HG03108 (cell line): Measurements from ENCODE around the gene SLC25A26.

ENCODE experiments used
- ATAC-seq: cut with Tn5 transposase; IDR thresholded peaks from one replicate; pipeline ENCODE4 v1.9.1; 2021; ENCODE audit warnings: moderate library complexity; ENCODE audit not compliant: unreplicated experiment

The SLC25A26 gene, protein sequence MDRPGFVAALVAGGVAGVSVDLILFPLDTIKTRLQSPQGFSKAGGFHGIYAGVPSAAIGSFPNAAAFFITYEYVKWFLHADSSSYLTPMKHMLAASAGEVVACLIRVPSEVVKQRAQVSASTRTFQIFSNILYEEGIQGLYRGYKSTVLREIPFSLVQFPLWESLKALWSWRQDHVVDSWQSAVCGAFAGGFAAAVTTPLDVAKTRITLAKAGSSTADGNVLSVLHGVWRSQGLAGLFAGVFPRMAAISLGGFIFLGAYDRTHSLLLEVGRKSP

DNA sequence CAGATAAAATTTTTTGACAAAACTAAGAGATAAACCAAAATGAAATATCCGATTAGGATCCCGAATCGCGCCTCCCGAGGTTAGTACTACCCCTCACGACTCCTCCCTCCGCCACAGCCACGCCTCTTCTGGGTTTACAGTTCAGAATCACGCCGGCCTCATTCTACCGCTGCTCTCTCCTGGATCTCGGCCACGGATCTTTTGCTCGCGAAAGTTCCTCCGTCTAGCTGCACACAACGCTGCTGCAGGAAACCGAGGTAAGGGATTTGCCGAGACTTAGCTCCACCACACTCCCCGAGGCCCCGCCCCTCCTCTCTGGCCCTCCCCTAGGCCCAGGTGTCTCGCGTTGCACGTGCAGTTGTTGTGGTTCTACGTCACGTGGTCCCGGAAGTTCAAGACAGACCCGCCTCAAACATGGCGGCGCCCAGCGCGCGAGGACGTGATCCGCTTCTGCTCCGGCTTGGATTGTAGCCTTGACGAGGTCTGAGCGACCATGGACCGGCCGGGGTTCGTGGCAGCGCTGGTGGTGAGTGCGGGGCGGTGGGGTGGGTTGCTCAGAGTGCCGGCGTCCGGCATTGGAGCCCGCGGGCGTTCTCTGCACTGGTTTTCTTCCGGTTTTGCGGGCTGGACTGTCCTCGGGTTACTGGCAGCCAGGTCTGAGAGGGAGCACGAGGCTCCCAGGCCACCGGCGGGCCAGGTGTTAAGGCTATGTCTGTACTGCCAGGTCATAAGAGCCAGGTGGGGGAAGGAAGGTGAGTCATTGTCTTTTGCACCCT lies at the start of gene SLC25A26:
TSS of gene SLC25A26 (plus strand) at position 400 of the 776 bp plus-strand sequence. CDS start at position 494, 94 bp downstream.
- peak; percentile 98 for ATAC-seq

DNA sequence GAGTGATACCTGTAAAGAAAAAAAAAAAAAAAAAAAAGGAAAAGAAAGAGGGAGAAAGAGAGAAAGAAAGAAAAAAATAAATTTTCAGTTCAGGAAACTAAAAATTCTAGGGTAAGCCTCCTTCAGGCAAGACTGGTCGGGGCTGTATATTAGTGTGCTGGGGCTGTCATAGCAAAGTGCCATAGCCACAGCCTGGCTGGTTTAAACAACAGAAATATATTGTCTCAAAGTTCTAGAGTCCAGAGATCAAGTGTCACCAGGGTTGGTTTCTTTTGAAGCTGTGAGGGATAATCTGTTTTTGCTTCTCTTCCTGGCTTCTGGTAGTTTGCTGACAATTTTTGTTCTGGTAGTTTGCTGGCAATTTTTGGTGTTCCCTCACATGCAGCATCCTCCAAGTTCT lies 48.4 kb upstream of the SLC25A26 start:
- no peak for ATAC-seq

DNA sequence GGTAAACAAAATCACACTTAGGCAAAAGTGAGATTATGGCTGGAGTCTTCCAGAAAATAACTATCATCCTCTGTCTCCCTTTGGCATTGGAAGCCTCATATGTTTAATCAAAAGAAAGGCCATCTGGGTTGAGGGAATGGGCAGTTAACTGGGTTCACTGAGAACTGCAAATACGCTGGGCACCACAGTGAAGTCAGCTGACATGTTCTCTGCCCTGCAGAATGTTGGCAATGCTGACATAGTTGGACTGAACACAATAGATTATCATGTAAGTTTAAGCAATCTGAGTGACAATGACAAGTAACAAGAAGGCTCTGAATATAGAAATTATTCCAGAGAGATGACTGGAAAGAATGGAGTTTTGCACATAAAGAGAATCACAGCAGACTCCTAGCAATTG lies 43.8 kb upstream of the SLC25A26 start:
- no peak for ATAC-seq

DNA sequence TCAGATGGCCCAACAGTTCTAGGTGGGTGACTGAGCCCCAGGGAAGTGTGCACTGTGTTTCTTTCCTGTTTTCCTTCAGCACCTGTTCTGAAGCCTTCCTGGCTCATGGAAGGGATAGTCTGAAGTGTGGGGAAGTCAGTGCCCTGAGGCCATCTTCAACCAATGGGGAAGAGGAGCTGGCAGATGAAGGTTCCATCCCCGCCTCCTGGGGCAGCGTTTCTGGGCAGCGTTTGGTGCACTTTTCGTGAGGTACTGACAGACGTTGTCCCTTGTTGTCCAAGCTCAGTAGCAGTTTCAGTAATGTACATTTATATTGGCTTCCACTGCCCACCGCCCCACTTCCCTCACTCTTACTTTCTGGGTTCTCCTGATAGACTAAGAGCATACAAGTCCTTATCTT lies 42.6 kb upstream of the SLC25A26 start:
- ATAC-seq, result no peak

DNA sequence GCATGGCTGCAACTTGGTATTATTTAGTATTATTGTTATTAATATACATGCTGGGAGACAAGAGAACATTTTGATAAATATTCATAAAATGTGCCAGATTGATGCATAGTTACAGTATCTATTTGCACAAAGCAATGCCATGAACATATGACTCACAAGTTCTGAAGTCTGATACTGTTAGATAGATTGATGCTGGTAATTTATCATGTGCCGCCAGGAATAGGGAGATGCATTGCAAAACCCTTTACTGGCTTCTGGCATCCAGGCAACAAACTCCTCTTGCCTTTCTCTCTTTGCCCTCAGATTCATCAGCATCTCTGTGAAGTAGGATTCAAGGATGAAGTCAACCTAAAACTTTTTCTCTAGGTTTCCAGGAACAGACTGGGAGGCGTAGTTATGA lies 41.0 kb upstream of the SLC25A26 start:
- ATAC-seq, result no peak

DNA sequence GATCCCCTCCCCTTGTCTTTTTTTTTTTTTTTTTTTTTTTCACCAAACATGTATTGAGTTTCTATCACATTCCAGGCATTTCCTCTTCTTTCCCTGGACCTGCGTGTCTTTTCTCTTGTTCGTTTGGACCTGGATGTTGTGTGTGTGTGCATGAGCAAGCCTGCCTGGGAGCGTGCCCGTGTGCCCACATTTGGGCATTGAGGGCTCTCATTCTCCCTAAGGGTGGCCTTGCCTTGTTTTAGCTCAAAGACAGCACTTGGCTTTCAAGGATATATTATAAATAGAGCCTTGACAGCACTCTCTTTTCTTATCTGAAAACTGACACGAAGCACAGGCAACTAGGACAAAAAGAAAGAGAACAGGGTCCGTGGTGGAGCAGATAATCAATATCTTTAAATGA lies 39.0 kb upstream of the SLC25A26 start:
- ATAC-seq, result no peak

DNA sequence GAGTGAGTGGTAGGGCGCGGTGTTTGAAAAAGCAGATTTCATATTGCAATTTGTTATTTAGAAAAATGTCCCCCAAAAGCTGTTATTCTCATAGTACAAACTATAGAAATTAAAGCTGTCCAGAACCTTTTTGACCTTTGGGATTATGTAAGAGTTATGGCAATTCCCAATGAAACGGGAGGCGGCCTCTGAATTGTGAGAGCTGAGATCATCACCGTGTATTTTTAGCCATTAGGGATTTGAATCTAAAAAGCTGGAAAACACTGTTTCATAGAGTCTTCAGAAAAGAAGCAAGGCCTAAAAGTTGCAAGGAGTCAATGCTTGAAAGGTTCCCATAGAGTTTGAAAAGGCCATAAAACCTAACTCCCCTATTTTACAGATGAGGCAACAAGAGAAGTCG lies 38.6 kb upstream of the SLC25A26 start:
- ATAC-seq, result no peak

DNA sequence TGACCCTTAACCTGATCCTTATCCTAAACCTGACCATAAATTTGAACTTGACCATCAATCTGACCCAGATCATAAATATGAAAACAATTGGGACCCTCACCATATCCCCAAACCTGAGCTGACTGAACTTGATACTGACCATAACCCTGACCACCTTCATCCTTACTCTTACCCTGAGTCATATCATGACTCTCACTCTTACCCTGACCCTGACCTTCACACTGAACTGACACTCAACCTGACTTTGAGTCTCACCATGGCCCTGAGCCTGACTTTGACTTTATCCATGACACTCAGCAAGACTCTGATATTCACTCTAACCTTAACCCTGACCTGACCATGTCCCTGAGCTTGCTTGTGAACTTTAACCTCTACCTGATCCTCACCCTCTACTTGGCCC lies 34.3 kb upstream of the SLC25A26 start:
- no peak for ATAC-seq

DNA sequence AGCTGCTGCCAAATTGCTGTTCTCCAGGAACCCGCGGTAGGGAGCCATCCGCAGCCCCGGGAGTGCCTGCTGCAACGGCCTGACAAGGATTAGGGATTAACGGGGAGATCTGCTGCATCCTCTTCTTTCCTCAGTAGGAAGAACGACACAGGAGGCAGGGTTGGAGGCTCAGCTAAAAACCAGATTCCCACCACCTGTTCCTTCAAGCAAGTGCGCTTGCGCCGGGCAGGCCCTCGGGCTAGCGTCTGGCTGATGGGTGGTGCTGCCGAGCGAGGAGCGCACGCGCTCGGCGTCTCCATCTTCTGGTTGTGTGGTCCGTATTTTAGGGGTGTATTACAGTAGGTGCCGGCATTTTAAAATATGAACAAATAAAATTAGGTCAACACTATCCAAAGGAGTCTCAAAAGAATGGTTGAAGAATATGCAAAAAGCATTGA lies 25.4 kb upstream of the SLC25A26 start:
- ATAC-seq, result no peak

DNA sequence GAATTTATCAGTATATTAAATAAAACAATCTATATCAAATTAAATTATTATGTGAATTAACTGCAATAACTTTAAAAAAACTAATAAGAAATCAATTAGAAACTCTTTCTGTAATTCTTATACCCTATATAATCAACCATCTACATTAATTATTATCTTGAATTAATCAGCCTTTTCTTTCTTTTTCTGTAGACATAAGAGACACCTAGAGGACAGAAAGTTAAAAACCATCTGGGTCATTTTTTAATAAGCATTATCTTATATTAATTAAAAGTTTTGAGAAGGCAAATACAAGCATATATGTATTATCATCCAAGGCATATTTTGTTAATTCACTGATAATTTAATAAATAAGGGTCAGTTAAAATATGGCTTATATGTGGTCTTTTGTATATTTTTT lies 24.2 kb upstream of the SLC25A26 start:
- no peak for ATAC-seq

DNA sequence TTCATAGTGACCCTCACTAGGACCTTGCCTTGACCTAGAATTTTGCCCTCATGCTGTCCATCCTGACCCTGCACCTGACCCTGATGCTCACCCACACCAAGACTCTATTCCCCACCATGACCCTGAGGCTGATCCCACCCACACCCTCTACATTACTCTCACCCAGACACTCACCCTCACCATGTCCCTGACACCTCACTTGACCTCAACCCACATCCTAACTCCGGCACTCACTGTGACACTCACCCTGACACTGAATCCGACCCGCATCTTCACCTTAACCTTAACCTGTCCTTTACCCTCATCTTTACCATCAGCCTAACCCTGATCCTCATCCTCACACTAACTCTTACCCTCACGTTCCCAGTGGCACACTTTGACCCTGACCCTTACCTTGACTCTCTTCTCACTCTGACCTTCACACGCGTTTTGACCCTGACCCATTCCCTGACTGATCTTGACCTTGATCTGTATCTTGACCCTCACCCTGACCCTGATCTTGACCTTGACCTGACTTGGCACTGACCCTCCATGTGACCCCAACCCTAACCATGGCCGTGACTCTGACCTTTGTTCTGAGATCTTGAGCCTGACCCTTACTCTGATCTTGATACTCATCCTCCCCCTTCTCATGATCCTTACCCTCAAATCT lies 22.2 kb upstream of the SLC25A26 start:
- ATAC-seq, result no peak

DNA sequence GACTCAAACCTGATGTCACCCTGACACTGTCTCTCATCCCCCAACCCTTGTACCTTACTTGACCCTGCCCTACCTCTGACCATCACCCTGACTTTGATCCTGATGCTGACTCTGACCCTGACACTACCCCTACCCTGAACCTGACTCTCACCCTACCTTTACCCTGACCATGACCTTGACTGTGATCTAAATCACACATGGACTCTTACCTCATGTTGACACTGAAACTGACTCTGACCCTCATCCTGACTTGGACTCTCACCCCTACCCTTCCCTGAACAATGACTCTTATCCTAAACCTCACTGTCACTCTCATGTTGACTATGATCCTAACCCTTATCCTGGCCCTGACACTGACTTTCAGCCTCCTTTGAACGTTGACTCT lies 21.7 kb upstream of the SLC25A26 start:
- no peak for ATAC-seq

DNA sequence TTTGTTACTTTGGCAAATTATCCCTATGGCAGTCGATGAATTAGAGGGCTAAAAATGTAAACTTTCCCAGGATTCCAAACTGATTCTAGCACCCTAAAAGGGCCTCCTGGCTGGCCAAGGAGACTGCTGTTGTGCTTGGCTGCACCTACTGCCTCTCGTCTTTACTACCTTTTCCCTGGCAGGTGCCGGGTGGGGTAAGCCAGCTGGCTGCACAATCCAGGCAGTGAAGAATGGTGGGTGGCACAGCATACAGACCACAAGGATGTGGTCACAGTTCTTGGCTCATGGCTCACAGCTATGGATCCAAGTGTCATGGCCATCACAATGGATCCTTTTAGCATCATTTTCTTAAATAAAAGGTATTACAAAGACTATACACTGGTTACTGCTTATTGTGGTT lies 20.7 kb upstream of the SLC25A26 start:
- ATAC-seq, result no peak

DNA sequence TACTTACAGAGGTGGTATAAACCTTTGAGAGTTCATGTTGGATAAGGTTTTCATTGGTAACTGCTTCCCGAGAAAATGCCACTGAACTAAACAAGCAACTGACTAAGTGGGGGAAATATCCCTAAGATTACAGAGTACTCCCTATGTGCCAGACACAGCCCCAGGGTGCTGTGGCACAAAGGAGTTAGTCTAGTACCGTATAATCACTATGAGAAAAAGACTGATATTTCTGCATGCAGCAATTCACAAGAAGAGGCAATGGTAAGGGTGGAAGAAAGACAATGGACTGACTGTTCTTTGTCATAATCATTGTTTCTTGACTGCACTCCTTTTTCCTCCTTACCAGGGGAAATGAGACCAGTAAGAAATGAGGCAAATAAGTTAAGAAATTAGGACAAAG lies 20.0 kb upstream of the SLC25A26 start:
- ATAC-seq, result no peak

DNA sequence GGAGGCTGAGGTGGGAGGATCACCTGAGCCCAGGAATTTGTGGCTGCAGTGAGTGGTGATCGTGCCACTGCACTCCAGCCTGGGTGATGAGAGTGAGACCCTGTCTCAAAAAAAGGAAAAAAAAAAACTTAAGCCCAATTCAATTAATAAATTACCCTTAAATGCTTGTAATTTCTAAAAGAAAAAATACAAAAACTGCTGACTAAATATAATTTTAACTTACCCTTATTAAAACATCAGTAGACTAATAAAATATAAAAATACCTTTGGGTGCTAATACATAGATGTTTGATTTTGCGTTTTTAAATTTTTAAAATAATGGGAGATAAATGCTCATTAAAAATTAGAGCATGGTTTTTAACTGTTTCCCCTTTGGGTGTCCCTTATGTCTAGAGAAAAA lies 17.5 kb upstream of the SLC25A26 start:
- ATAC-seq, result no peak

DNA sequence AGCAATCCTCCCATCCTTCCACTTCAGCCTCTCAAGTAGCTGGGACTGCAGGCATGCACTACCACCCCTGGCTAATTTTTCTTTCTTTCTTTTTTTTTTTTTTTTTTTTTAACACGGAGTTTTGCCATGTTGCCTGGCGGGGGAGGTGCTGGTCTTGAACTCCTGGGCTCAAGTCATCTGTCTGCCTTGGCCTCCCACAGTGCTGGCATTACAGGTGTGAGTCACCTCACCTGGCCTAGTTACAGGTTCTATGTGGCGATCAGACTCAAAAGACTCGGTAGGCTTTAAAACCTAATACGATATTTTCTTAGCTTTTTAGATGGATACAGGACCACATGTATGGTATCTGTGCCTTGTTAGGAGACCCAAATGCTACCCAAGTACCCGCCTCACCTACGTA lies 14.0 kb upstream of the SLC25A26 start:
- no peak for ATAC-seq

DNA sequence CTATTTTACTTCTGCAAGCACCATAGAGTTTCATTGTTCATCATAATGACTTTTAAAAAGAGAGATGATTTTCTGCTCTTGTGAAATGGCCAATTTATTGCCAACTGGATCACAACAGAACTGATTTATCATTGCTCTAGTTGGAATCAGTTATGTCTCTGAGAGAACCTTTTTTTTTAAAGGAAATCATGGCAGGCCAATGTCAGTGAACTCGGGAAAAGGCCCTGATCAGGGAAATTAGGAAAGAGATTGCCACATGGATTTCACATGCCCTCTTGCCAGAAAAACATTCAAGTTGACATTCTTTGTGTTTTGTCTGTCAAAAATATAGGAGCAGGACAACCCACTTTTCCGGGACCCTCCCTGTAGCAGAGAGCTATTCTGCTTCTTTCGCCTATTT lies 12.6 kb upstream of the SLC25A26 start:
- no peak for ATAC-seq

DNA sequence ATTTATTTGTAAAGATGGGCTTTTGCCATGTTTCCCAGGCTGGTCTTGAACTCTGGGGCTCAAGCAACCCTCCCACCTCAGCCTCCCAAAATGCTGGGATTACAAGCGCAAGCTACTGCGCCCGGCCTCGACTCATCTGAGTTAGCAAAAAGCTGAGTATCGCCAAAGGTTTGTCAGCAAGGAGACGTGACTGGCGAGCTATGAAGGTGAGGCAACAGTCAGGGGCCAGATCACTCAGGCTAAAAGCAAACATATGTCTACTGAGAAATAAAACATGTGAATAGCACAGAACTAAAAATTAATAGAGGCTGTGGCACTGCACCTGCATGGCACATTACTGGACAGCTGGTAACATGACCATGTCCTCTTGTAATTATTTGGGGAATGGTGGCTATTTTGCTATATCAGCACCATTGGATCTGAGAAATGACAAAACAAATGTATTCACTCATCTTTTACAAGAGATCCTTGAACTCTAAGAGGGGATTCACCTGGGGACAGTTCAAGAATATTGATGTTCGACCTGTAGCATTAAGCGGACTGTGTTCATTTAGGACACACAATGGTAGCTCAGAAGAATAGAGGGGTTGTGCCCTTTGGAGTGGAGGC lies 10.0 kb upstream of the SLC25A26 start:
- no peak for ATAC-seq

DNA sequence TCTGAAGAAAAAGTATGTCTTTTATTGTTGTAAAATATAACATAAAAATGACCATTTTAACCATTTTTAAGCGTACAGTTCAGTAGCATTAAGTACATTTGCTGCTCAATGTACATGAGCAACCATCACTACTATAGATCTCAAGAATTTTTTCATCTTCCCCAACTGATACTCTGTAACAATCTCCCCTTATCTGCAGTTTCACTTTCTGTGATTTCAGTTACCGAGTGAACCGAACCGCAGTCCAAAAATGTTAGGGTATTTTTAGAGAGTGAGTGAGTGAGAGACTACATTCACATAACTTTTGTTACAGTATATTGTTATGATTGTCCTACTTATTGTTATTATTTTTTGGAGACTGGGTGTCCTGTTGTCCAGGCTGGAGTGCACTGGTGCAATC lies 9.0 kb upstream of the SLC25A26 start:
- ATAC-seq, result no peak

DNA sequence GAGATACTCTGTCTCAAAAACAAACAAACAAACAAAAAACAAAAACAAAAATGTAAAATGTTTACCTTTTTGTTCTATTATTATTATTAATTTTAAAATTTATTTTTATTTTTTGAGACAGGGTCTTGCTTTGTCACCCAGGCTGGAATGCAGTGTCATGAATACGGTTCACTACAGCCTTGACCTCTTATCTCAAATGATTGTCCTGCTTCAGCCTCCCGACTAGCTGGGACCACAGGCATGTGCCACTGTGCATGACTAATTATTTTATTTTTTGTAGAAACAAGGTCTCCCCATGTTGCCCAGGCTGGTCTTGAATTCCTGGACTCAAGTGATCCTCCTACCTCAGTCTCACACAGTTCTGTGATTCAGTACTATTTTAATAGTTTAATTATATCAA lies 5.7 kb upstream of the SLC25A26 start:
- no peak for ATAC-seq

DNA sequence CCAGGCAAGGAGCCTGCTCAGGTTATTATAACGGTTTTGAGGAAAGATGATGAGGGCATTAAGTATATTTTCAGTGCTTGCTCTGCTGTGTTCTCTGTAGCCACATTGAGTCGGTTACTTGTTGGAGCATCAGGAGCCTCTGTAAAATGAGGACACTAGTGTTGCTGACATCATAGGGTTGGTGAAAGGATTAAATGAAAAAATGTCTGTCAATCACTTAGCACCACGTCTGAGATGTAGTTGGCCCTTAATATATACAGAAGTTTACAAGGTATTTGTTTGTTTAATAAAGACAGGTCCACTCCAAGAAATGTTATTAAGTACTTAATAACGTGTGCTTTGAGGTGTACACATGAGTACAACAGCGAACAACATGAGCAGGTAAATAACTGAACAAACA lies 735 bp upstream of the SLC25A26 start:
- ATAC-seq, result no peak

DNA sequence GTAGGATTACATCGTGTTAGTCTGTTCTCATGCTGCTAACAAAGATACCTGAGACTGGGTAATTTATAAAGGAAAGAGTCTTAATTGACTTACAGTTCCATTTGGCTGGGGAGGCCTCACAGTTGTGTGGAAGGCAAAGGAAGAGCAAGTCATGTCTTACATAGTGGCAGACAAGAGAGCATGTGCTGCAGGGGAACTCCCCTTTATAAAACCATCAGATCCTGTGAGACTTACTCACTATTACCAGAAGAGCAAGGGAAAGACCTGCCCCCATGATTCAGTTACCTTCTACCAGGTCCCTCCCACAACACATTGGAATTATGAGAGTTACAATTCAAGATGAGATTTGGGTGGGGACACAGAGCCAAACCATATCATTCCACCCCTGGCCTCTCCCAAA lies 3.4 kb downstream of the SLC25A26 start:
- no peak for ATAC-seq
